HG03159 (cell line): ENCODE results near the gene MLYCD.
"Not testable (repeated sequence)": the region's sequence is repeated elsewhere in the genome, so short reads cannot be mapped to it uniquely, and the experiment has no call there.

Experiments used
- ATAC-seq: cut with Tn5 transposase; IDR thresholded peaks from one replicate; pipeline ENCODE4 v1.9.1; 2021; ENCODE audit warnings: mild to moderate bottlenecking, moderate library complexity; ENCODE audit not compliant: unreplicated experiment

MLYCD gene

GRCh38 chr16:83939266-83939855 lies 40.4 kb downstream of the MLYCD start:
- ATAC-seq, result no peak

- no peak for ATAC-seq
These were observed 41.2 kb downstream of the MLYCD start for GRCh38 chr16:83940119-83940518.

- ATAC-seq, result no peak
These were observed 41.9 kb downstream of the MLYCD start for GRCh38 chr16:83940630-83941378.

GRCh38 chr16:83941546-83941945 lies 42.6 kb downstream of the MLYCD start:
- ATAC-seq, result not testable (repeated sequence)

- no peak for ATAC-seq
These were observed 43.2 kb downstream of the MLYCD start for GRCh38 chr16:83942074-83942473.

- ATAC-seq, result no peak
These were observed 44.0 kb downstream of the MLYCD start for GRCh38 chr16:83942815-83943515.

GRCh38 chr16:83943516-83944050 lies 44.7 kb downstream of the MLYCD start:
- ATAC-seq, result no peak

- ATAC-seq, result no peak
These were observed 46.7 kb downstream of the MLYCD start for GRCh38 chr16:83945587-83945986.

GRCh38 chr16:83946154-83946780 lies 47.4 kb downstream of the MLYCD start:
- no peak for ATAC-seq

GRCh38 chr16:83946781-83947566 lies 48.1 kb downstream of the MLYCD start:
- ATAC-seq, result no peak

GRCh38 chr16:83947642-83948234 lies 48.8 kb downstream of the MLYCD start:
- no peak for ATAC-seq

- ATAC-seq, result no peak
These were observed 50.2 kb downstream of the MLYCD start for GRCh38 chr16:83948914-83949723.

- ATAC-seq, result no peak
These were observed 50.7 kb downstream of the MLYCD start for GRCh38 chr16:83949724-83950001.

- not testable (repeated sequence) for ATAC-seq
These were observed 52.0 kb downstream of the MLYCD start for GRCh38 chr16:83950862-83951399.

GRCh38 chr16:83951544-83951943 lies 52.6 kb downstream of the MLYCD start:
- no peak for ATAC-seq

- no peak for ATAC-seq
These were observed 53.6 kb downstream of the MLYCD start for GRCh38 chr16:83952587-83952939.

- ATAC-seq, result peak; percentile 84
These were observed 54.3 kb downstream of the MLYCD start, which contains the start of gene OSGIN1 for GRCh38 chr16:83952940-83953795. Gene OSGIN1 (plus strand): TSS chr16:83953240. CDS start chr16:83957672, 4,432 bp downstream.
